Measurements from ENCODE around the gene MARCHF3. TPM values are rescaled to one million over a fixed set of nuclear protein-coding genes. Genes with fewer than 3 reads are reported as not detected.

Gene MARCHF3
- polyA plus RNA-seq, 1 donor from 2014 or later, result 3.9 TPM

DNA sequence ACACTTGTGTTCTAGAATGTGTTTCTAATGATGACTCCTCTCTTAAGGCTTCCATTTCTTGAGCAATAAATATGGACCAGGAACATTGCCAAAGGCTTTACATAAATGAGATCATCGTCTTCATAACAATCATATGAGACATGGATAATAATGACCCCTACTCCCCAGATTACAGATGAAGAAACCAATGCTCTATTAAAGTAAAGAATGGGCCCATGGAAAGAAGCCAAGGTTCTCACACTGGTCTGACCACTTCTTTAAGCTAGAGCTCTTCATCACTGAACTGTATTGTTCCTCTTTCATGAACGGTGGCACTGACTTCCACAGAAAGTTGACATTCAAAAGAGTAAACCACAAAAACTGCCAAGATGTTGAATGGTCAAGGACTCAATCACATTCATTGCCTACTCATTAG, 65.3 kb downstream of the MARCHF3 start:
- Histone ChIP-seq H3K36me3 (ENCODE audit: insufficient read depth, low read length) (no peaks in the 10 kb centered on the region), H3K9me3 (ENCODE audit: low read length) (no peaks in the 10 kb centered on the region), H3K79me2 (replicated peaks; ENCODE audit: insufficient read depth, low read length) (no peaks in the 10 kb centered on the region), H4K20me1 (ENCODE audit: insufficient read depth) (no peaks in the 10 kb centered on the region), H3K9me2 (ENCODE audit: insufficient read depth, low read length) (no peaks in the 10 kb centered on the region), H3F3A (ENCODE audit: insufficient read depth, low read length, poor library complexity, severe bottlenecking) (no peaks in the 10 kb centered on the region), H3K9ac (ENCODE audit: low read length) (no peak overlapping the region), H3K27me3 (ENCODE audit: insufficient read depth, low read depth, low read length) (no peaks in the 10 kb centered on the region), H3K27ac (ENCODE audit: low read length) (no peak overlapping the region), H2AFZ (ENCODE audit: low read depth, low read length) (no peak overlapping the region), H3K4me2 (ENCODE audit: low read length) (no peak overlapping the region), H3K4me3 (ENCODE audit: low read length) (no peak overlapping the region)
- TF ChIP-seq SMC3 (conservative IDR thresholded peaks at IDR 0.05; ENCODE audit: poor library complexity) (no peak), RAD21 (conservative IDR thresholded peaks at IDR 0.05) (no peak), MXI1 (conservative IDR thresholded peaks at IDR 0.05; ENCODE audit: poor library complexity, severe bottlenecking) (no peak), EP300 (conservative IDR thresholded peaks at IDR 0.05; ENCODE audit: poor library complexity, severe bottlenecking) (no peak), POLR2AphosphoS5 (IDR thresholded peaks at IDR 0.05) (no peak), EZH2 (IDR thresholded peaks at IDR 0.05; ENCODE audit: borderline replicate concordance, insufficient read depth, low read length, poor library complexity, severe bottlenecking) (no peak), TAF1 (IDR thresholded peaks at IDR 0.05; ENCODE audit: low read depth) (no peak)
- TF ChIP-seq, protein P1, sequence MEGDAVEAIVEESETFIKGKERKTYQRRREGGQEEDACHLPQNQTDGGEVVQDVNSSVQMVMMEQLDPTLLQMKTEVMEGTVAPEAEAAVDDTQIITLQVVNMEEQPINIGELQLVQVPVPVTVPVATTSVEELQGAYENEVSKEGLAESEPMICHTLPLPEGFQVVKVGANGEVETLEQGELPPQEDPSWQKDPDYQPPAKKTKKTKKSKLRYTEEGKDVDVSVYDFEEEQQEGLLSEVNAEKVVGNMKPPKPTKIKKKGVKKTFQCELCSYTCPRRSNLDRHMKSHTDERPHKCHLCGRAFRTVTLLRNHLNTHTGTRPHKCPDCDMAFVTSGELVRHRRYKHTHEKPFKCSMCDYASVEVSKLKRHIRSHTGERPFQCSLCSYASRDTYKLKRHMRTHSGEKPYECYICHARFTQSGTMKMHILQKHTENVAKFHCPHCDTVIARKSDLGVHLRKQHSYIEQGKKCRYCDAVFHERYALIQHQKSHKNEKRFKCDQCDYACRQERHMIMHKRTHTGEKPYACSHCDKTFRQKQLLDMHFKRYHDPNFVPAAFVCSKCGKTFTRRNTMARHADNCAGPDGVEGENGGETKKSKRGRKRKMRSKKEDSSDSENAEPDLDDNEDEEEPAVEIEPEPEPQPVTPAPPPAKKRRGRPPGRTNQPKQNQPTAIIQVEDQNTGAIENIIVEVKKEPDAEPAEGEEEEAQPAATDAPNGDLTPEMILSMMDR (IDR thresholded peaks at IDR 0.05; ENCODE audit: poor library complexity, severe bottlenecking), result no peak
- TF ChIP-seq, protein P2, sequence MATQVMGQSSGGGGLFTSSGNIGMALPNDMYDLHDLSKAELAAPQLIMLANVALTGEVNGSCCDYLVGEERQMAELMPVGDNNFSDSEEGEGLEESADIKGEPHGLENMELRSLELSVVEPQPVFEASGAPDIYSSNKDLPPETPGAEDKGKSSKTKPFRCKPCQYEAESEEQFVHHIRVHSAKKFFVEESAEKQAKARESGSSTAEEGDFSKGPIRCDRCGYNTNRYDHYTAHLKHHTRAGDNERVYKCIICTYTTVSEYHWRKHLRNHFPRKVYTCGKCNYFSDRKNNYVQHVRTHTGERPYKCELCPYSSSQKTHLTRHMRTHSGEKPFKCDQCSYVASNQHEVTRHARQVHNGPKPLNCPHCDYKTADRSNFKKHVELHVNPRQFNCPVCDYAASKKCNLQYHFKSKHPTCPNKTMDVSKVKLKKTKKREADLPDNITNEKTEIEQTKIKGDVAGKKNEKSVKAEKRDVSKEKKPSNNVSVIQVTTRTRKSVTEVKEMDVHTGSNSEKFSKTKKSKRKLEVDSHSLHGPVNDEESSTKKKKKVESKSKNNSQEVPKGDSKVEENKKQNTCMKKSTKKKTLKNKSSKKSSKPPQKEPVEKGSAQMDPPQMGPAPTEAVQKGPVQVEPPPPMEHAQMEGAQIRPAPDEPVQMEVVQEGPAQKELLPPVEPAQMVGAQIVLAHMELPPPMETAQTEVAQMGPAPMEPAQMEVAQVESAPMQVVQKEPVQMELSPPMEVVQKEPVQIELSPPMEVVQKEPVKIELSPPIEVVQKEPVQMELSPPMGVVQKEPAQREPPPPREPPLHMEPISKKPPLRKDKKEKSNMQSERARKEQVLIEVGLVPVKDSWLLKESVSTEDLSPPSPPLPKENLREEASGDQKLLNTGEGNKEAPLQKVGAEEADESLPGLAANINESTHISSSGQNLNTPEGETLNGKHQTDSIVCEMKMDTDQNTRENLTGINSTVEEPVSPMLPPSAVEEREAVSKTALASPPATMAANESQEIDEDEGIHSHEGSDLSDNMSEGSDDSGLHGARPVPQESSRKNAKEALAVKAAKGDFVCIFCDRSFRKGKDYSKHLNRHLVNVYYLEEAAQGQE (IDR thresholded peaks at IDR 0.05; ENCODE audit: borderline replicate concordance), result no peak

DNA sequence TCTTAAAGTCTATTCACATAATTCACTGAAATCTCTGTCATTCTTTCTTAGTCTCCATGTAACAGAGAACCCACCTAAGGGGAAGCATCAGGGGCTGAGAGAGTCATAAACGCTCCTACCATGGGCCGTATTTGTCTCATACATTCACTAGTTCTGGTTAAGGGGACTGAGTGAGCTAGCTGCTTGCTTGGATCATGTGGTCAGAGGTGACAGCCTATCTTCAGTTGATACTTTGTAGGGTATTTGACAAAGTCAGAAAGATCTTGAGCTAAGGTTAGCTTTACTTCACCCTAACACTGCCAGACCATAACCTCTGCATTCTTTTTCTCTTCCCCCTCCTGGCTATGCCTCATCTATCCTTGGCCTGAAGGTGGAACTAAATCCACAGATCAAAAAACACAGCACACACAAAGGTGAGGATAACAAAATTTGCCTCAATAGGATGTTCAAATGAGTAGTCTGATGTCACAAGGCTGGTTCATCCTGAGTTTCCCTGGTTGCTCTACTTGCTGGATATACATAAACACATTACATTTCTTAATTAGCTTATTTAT, 66.5 kb downstream of the MARCHF3 start:
- no peaks in the 10 kb centered on the region for H3K9me2 ChIP-seq (ENCODE audit: insufficient read depth, low read length)
- H3K36me3 ChIP-seq (ENCODE audit: insufficient read depth, low read length), result no peaks in the 10 kb centered on the region
- no peak overlapping the region for H3K4me3 ChIP-seq (ENCODE audit: low read length)
- peaks cover 4% of the 10 kb centered on the region for H3F3A ChIP-seq (ENCODE audit: insufficient read depth, low read length, poor library complexity, severe bottlenecking)
- H3K9ac ChIP-seq (ENCODE audit: low read length), result no peak overlapping the region
- H4K20me1 ChIP-seq (ENCODE audit: insufficient read depth), result no peaks in the 10 kb centered on the region
- no peak overlapping the region for H2AFZ ChIP-seq (ENCODE audit: low read depth, low read length)
- H3K4me2 ChIP-seq (ENCODE audit: low read length), result no peak overlapping the region
- TF ChIP-seq TAF1 (IDR thresholded peaks at IDR 0.05; ENCODE audit: low read depth) (no peak), MXI1 (conservative IDR thresholded peaks at IDR 0.05; ENCODE audit: poor library complexity, severe bottlenecking) (no peak), POLR2AphosphoS5 (IDR thresholded peaks at IDR 0.05) (no peak), RAD21 (conservative IDR thresholded peaks at IDR 0.05) (no peak), EP300 (conservative IDR thresholded peaks at IDR 0.05; ENCODE audit: poor library complexity, severe bottlenecking) (no peak), EZH2 (IDR thresholded peaks at IDR 0.05; ENCODE audit: borderline replicate concordance, insufficient read depth, low read length, poor library complexity, severe bottlenecking) (no peak), SMC3 (conservative IDR thresholded peaks at IDR 0.05; ENCODE audit: poor library complexity) (no peak)
- TF ChIP-seq, protein P2 (IDR thresholded peaks at IDR 0.05; ENCODE audit: borderline replicate concordance), result no peak
- TF ChIP-seq, protein P1 (IDR thresholded peaks at IDR 0.05; ENCODE audit: poor library complexity, severe bottlenecking), result no peak
- H3K9me3 ChIP-seq (ENCODE audit: low read length), result no peaks in the 10 kb centered on the region
- no peak overlapping the region for H3K27ac ChIP-seq (ENCODE audit: low read length)
- H3K79me2 ChIP-seq (replicated peaks; ENCODE audit: insufficient read depth, low read length), result no peaks in the 10 kb centered on the region
- H3K27me3 ChIP-seq (ENCODE audit: insufficient read depth, low read depth, low read length), result no peaks in the 10 kb centered on the region

Measured in neural cell (in vitro differentiated cells).